Measurements from ENCODE around the gene RAB1A. TPM values are rescaled to one million over a fixed set of nuclear protein-coding genes. Genes with fewer than 3 reads are reported as not detected.
A peak's percentile ranks its signal among the peaks of the same experiment; 100 is the strongest.

Gene RAB1A
- total and polyA plus RNA-seq, 9 of the 15 experiments (the other 6 are each of a cell fraction or from before 2014, with no cell fraction given), result 43.8 to 163 (median 67.7) TPM

DNA sequence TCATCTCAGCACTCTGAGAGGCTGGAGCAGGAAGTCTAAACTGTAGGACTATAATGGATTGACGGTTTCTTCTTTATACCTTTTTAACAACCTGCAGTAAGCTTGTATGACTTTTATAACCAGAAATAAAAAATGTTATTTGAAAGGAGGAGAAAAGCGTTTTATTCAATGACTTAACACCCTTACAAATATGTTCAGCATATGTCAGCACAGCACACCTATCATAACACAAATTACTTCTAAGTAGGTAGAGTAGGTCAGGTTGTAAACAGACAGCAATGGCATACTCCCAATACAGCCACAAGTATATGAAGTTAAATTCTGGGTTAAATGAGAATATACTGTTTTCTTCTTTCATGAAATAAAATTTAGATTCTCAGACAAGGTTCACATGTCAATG, 16.1 kb downstream of the RAB1A start (continued):
- TF ChIP-seq, protein P1, sequence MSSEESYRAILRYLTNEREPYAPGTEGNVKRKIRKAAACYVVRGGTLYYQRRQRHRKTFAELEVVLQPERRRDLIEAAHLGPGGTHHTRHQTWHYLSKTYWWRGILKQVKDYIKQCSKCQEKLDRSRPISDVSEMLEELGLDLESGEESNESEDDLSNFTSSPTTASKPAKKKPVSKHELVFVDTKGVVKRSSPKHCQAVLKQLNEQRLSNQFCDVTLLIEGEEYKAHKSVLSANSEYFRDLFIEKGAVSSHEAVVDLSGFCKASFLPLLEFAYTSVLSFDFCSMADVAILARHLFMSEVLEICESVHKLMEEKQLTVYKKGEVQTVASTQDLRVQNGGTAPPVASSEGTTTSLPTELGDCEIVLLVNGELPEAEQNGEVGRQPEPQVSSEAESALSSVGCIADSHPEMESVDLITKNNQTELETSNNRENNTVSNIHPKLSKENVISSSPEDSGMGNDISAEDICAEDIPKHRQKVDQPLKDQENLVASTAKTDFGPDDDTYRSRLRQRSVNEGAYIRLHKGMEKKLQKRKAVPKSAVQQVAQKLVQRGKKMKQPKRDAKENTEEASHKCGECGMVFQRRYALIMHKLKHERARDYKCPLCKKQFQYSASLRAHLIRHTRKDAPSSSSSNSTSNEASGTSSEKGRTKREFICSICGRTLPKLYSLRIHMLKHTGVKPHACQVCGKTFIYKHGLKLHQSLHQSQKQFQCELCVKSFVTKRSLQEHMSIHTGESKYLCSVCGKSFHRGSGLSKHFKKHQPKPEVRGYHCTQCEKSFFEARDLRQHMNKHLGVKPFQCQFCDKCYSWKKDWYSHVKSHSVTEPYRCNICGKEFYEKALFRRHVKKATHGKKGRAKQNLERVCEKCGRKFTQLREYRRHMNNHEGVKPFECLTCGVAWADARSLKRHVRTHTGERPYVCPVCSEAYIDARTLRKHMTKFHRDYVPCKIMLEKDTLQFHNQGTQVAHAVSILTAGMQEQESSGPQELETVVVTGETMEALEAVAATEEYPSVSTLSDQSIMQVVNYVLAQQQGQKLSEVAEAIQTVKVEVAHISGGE (CRISPR knock-in tag; IDR thresholded peaks at IDR 0.05), result no peak

DNA sequence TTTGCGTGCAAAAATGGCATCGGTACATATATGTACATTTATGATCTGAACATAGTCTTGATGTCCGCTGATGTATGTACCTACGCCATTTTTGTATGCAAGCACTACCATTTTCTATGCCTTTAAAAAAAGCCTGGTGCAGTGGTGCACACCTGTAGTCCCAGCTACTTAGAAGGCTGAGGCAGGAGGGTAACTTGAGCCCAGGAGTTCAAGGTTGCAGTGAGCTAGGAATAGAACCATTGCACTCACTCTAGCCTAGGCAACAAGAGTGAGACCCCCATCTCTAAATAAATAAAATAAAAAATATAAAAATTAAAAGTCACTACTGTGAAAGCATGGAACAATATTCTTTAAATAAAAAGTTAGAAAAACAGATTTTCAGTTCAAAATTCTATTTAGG, 16.7 kb downstream of the RAB1A start:
- Histone ChIP-seq H4K20me1 (replicated peaks; ENCODE audit: control insufficient read depth, insufficient read depth, low read length) (peaks cover 9% of the 10 kb centered on the region), H3K9me3 (replicated peaks; ENCODE audit: control insufficient read depth, insufficient read depth, low read depth, low read length) (no peaks in the 10 kb centered on the region; the same call in 1 of the 2 replicates), H3K4me2 (ENCODE audit: insufficient read depth, low read length) (no peak overlapping the region), H3K36me3 (ENCODE audit: control insufficient read depth, insufficient read depth, low read length) (peaks cover 15% of the 10 kb centered on the region; the same call in 2 of the 3 replicates), H3K27me3 (ENCODE audit: control insufficient read depth in 2 of 2, insufficient read depth in 2 of 2, low read length in 2 of 2) (no peaks in the 10 kb centered on the region), H3K27ac (ENCODE audit: extremely low read depth, low read depth, low read length) (no peak overlapping the region), H3K4me1 (replicated peaks in 1 of 2; ENCODE audit: control insufficient read depth in 2 of 2, insufficient read depth in 2 of 2, low read length in 2 of 2) (0 out of 5 replicates have a peak, but pooled peaks cover 0 to 2% of the 10 kb centered on the region in 2 experiments), H3K9me1 (ENCODE audit: control insufficient read depth, insufficient read depth, low read length) (no peaks in the 10 kb centered on the region), H2AFZ (ENCODE audit: low read depth, low read length) (no peak overlapping the region), H3K4me3 (no peak overlapping the region), H3K79me2 (ENCODE audit: control insufficient read depth, insufficient read depth, low read length) (peaks cover 97% of the 10 kb centered on the region), H3K9ac (ENCODE audit: insufficient read depth in 1 of 2, low read depth in 2 of 2, low read length in 2 of 2) (no peak overlapping the region)
- no TSS peak for BruUV-seq (replicated peaks)
- ATAC-seq, result peak; percentile 38; the same call in 1 of the 3 replicates
- no peak for DNase-seq (ENCODE audit: extremely low read depth in 1 of 4, low spot score in 3 of 4)
- ChIA-PET POLR2A (interaction anchor here (1.0 to 2.2 kb wide), 5 partner anchors 9 to 74 kb away, joined by 3 to 9 read pairs (median 4); partner anchors contain the start of genes CEP68 and RAB1A), CTCF (ENCODE audit: low intra/inter-chr PET ratio) (no interaction called here)
- TF ChIP-seq FOXK1 (CRISPR knock-in tag; IDR thresholded peaks at IDR 0.05; ENCODE audit: borderline replicate concordance) (no peak), WHSC1 (IDR thresholded peaks at IDR 0.05; ENCODE audit: low read length) (no peak), MYC (IDR thresholded peaks at IDR 0.05; ENCODE audit: low read depth, low read length) (no peak), MYC (CRISPR knock-in tag; IDR thresholded peaks at IDR 0.05; ENCODE audit: borderline replicate concordance, low read depth) (no peak), BRF1 (IDR thresholded peaks at IDR 0.05; ENCODE audit: borderline replicate concordance, extremely low read depth, insufficient read length) (no peak), CEBPG (CRISPR knock-in tag; IDR thresholded peaks at IDR 0.05) (no peak), CEBPG (tag; conservative IDR thresholded peaks at IDR 0.05 in 1 of 2, IDR thresholded peaks at IDR 0.05 in 1 of 2) (no peak), CEBPB (tag; IDR thresholded peaks at IDR 0.05) (no peak), ZNF184 (CRISPR knock-in tag; IDR thresholded peaks at IDR 0.05) (no peak), ZNF583 (CRISPR knock-in tag; IDR thresholded peaks at IDR 0.05) (no peak), TRIM28 (IDR thresholded peaks at IDR 0.05) (no peak), BHLHE40 (IDR thresholded peaks at IDR 0.05; ENCODE audit: low read length) (no peak)
- TF ChIP-seq, protein P2, sequence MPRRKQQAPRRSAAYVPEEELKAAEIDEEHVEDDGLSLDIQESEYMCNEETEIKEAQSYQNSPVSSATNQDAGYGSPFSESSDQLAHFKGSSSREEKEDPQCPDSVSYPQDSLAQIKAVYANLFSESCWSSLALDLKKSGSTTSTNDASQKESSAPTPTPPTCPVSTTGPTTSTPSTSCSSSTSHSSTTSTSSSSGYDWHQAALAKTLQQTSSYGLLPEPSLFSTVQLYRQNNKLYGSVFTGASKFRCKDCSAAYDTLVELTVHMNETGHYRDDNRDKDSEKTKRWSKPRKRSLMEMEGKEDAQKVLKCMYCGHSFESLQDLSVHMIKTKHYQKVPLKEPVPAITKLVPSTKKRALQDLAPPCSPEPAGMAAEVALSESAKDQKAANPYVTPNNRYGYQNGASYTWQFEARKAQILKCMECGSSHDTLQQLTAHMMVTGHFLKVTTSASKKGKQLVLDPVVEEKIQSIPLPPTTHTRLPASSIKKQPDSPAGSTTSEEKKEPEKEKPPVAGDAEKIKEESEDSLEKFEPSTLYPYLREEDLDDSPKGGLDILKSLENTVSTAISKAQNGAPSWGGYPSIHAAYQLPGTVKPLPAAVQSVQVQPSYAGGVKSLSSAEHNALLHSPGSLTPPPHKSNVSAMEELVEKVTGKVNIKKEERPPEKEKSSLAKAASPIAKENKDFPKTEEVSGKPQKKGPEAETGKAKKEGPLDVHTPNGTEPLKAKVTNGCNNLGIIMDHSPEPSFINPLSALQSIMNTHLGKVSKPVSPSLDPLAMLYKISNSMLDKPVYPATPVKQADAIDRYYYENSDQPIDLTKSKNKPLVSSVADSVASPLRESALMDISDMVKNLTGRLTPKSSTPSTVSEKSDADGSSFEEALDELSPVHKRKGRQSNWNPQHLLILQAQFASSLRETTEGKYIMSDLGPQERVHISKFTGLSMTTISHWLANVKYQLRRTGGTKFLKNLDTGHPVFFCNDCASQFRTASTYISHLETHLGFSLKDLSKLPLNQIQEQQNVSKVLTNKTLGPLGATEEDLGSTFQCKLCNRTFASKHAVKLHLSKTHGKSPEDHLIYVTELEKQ (CRISPR knock-in tag; IDR thresholded peaks at IDR 0.05), result no peak
- FAIRE-seq, result no peak
- intact Hi-C loops (cut with micrococcal nuclease), result no loop called here
- WGBS (ENCODE audit: insufficient coverage, low coverage, missing lambda C conversion rate), result 95% methylated on average over 4 of the region's 4 CpGs
- in situ Hi-C loops (cut with MboI), result no loop called here

Data from K562 (cell line).